HG03521 (cell line): ENCODE results near the gene ATP5PB.
A peak's percentile ranks its signal among the peaks of the same experiment; 100 is the strongest.

Experiments used
- ATAC-seq: cut with Tn5 transposase; IDR thresholded peaks from one replicate; pipeline ENCODE4 v1.9.1; 2021; ENCODE audit warnings: mild to moderate bottlenecking, moderate library complexity; ENCODE audit not compliant: unreplicated experiment

ATP5PB gene

GRCh38 chr1:111474106-111474505 lies 24.8 kb downstream of the ATP5PB start:
- ATAC-seq, result no peak

- no peak for ATAC-seq
These were observed 25.3 kb downstream of the ATP5PB start for GRCh38 chr1:111474521-111474920.

DNA sequence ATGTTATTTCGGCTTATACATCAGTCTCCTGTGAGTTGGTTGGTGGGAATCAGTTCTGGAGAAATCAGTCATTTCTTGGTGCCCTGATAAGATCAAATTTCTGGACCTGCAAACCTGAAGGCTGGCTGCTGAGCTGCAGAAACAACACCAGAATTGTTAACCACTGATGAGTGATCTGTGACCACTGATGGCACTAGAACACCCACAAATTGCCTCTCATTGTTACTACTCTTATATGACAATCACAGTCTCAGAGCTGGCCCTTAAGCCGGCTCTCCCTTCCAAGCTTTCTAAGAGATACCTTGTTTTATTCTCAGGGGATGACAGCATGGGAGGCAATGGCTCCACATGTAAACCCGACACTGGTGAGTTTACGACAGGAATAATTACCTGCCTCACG lies 26.4 kb downstream of the ATP5PB start:
- no peak for ATAC-seq

GRCh38 chr1:111476214-111476613 lies 26.9 kb downstream of the ATP5PB start:
- no peak for ATAC-seq

DNA sequence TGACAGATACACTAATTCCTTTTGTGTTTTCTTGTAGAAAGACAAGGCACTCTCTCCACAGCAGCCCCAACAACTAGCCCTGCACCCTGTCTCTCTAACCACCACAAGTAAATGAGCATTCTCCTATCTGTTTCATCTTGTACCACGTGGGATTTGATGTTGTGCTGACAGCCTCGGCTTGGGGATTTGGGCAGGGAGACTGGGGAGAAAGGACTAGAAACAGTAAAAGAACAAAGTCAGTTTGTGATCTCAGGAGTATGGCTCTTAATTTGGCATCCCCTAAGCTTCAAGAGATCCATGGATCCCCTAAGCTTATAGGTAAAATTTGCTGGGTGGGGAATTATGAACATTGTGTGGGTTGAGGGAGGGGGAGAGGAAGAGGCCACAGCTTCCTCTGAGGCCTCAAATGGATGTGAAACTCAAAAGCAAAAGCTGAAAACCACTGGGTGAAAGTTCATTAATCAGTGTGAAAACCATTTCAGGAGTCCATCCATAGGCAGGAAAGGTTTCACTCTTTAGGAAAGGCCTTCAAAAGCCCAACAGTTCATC lies 27.6 kb downstream of the ATP5PB start:
- ATAC-seq, result peak; percentile 57

- ATAC-seq, result no peak
These were observed 31.4 kb downstream of the ATP5PB start for GRCh38 chr1:111480674-111481073.

- no peak for ATAC-seq
These were observed 32.3 kb downstream of the ATP5PB start for GRCh38 chr1:111481387-111482221.

DNA sequence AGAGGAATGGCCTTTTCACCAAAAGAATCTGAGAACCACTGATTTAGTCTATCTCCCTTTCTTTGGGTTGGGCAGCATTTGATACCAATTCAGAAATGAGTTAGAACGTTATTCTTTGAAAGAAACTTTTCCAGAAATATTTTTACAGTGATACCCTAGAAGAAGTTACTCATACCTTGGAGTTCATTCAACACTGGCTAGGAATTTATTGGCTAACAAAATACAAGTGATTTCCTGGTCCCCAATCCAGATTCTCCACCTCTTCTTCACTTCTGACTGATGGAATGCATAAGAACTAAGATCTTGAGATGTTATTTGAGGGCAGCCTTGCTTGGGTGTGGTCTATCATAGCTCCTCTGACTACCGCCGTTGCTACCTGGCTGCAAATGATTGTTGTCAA lies 33.9 kb downstream of the ATP5PB start:
- ATAC-seq, result no peak

DNA sequence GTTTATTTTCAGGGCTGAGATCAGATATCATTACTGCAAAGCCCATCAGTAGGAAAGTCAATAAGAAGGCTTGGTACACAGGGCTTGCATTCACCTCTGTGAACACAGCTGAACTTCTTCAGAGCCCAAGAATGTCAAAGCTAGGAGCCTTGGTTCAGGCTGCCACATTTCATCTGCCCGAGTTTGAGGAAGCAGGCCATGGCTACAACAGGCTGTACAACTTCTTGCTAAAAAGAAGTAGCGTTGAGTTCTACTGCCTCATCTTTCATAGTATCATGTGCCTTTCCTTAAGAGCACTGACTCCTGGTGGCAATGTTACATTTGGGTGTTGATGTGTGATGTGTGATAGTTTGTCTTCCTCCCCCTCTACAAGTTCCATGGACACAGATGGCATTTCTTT lies 34.6 kb downstream of the ATP5PB start:
- no peak for ATAC-seq

DNA sequence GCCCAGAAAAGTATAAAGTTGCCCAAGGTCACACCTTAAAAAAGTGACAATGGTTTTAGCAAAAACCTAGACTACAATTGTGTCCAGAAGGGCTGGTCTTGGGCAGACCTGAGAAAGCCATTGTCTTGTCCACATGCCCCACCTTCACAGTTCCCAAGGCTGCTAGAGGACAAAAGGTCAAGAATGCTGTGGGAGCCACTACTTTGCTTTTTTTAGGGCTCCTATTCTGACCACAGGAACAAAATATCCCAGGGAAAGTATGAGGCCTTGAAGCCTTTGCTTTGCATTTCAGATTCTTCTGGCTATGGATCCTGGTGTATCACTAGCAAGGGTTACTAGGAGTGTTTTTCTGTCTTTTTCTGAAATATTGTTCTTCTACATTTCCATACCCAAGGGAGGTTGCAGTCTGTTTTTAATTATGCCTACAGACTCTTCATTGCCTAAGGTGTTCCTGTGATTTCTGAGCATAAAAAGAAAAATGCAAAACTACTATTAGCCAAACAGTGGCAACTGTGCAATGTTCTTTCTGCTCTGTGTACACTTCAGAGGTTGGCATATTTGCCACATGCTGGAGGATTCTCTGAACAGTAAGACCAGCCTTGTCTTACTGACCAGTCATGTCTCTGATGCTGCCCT lies 35.2 kb downstream of the ATP5PB start:
- ATAC-seq, result no peak

GRCh38 chr1:111486431-111486830 lies 37.2 kb downstream of the ATP5PB start:
- no peak for ATAC-seq

- no peak for ATAC-seq
These were observed 37.9 kb downstream of the ATP5PB start for GRCh38 chr1:111487133-111487532.

GRCh38 chr1:111488669-111489068 lies 39.4 kb downstream of the ATP5PB start:
- ATAC-seq, result no peak

DNA sequence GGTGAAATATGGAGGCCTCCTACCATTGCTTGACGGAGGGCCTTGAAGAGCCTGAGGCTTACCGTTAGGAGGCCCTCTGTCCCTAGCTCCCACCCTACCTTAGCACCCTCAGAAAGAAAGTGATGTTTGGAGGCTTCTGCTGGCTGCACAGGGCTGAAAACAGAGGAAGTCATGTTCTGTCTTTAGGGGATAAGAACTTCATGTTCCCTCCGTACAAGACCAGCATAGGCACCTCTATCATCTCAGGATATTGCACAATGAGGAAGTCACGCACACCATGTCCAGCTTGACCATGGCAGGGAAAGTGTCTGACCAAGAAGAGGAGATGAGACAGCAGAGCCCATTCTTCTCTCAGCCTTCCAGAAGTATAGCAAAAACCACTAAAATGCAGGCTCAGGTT lies 40.3 kb downstream of the ATP5PB start:
- no peak for ATAC-seq

- ATAC-seq, result no peak
These were observed 41.0 kb downstream of the ATP5PB start for GRCh38 chr1:111490220-111490619.

GRCh38 chr1:111491070-111491469 lies 41.8 kb downstream of the ATP5PB start:
- ATAC-seq, result no peak

DNA sequence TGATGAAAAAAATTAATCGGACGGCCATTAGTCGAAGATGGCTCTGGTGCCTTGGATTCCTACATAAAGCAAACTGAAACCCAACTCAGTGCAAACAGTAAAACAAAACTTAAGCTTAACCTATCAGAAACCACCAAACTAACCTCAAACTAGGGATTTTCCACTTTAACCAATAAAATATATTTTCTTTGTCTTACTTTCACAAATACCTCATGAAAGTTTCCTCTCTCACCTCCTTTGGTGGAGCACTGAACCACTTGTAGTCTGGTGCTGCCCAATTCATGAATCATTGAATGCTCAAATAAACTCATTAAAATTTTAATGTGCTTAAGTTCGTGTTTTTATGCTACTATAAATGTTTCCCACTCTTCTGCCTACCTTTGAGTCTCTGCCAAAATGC lies 47.1 kb downstream of the ATP5PB start:
- no peak for ATAC-seq

- no peak for ATAC-seq
These were observed 48.3 kb downstream of the ATP5PB start for GRCh38 chr1:111497592-111497991.

DNA sequence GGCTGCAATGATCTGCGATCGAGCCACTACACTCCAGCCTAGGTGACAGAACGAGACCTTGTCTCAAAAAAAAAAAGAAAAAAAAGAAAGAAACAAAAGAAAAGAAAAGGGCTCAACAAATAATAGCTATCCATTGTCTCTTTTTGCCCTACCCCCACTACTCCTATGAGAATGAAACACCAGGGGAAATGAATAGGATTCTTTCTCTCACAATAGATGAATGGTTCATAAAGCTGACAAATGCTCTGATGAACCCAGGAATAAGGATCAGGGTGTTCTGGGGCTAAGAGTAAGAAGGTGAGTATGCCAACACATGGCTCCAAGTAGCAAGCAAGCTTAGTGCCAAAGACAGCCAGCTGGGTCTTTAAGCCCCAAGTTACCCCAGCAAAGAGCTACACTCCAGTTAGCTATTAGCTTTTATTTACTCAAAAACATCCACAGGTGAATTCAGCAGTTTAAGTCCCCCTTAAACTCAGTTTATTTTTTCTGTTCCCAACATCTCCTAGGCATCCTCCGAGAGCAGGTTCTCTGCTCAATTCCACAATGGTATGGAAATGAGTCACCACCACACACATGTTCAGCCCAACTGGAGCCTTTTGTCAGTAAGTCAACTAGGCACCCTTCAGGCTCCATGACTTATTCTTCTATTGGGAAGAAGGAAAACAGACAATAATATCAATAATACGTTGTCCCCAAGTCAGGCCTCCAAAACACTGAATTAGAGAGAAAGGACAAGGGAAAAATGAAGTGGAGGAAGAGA lies 49.9 kb downstream of the ATP5PB start:
- no peak for ATAC-seq

- no peak for ATAC-seq
These were observed 52.4 kb downstream of the ATP5PB start for GRCh38 chr1:111501645-111502044.

- ATAC-seq, result no peak
These were observed 54.4 kb downstream of the ATP5PB start, which contains the start of the genes ADORA3 and TMIGD3 for GRCh38 chr1:111503585-111504060. Gene ADORA3, minus strand, starts transcription at chr1:111503633. Its CDS starts 279 bp downstream, at chr1:111503354. Gene TMIGD3, minus strand, starts transcription at chr1:111503633. Its CDS starts 279 bp downstream, at chr1:111503354.
